ENCODE data around the gene ZAP70. TPM values are rescaled to one million over a fixed set of nuclear protein-coding genes. Genes with fewer than 3 reads are reported as not detected.

The ZAP70 gene
- total and polyA plus RNA-seq, 2 donors (not counting 3 experiments of a cell fraction or from before 2014, with no cell fraction given), result 0.14 TPM; not detected in 1

DNA sequence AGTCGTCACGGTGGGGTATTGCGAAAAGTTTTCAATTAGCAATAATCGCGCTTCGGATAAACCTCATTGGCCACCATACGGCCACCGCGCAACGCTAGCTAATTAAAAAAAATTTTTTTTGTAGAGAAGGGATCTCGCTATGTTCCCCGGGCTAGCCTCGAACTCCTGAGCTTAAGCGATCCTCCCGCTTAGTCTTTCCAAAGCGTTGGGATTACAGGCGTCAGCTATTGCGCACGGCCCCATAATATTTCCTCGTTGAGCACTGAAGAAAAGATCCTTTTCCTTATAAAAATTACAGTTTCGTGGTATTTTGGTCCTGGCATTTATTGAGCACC lies 48.8 kb upstream of the ZAP70 start:
- Histone ChIP-seq H3K4me3 (replicated peaks in 1 of 3; ENCODE audit: insufficient read depth in 1 of 3, low read depth in 1 of 3, low read length in 3 of 3) (peak overlapping the region; percentile 57 to 74 (median 63)), H2AFZ (ENCODE audit: low read depth, low read length) (peak overlapping the region; percentile 71), H3K27me3 (ENCODE audit: control insufficient read depth in 2 of 2, insufficient read depth in 2 of 2, low read length in 2 of 2) (no peaks in the 10 kb centered on the region), H3K4me2 (ENCODE audit: insufficient read depth, low read length) (peak overlapping the region; percentile 75), H3K9me3 (replicated peaks; ENCODE audit: control insufficient read depth, insufficient read depth, low read length) (no peaks in the 10 kb centered on the region), H3K27ac (ENCODE audit: insufficient read depth, low read depth, low read length) (peak overlapping the region; percentile 85), H3K9ac (replicated peaks; ENCODE audit: extremely low read depth, insufficient read depth, low read length) (peak overlapping the region; percentile 95), H3K9me1 (replicated peaks; ENCODE audit: control insufficient read depth, extremely low read depth, insufficient read depth, low read length) (no peaks in the 10 kb centered on the region), H3K36me3 (ENCODE audit: control insufficient read depth in 2 of 2, extremely low read depth in 1 of 2, insufficient read depth in 2 of 2, low read length in 2 of 2) (no peaks in the 10 kb centered on the region), H3K4me1 (ENCODE audit: control insufficient read depth, extremely low read depth, insufficient read depth, low read length) (peaks cover 18% of the 10 kb centered on the region), H3K79me2 (ENCODE audit: control insufficient read depth, insufficient read depth, low read length) (peaks cover 13% of the 10 kb centered on the region), H4K20me1 (replicated peaks; ENCODE audit: control insufficient read depth, extremely low read depth, insufficient read depth, low read length) (no peaks in the 10 kb centered on the region)
- TF ChIP-seq GATA2 (IDR thresholded peaks at IDR 0.05; ENCODE audit: insufficient read depth, insufficient read length, low read depth, low read length) (no peak), POLR2A (IDR thresholded peaks at IDR 0.05; ENCODE audit: low read depth, low read length) (no peak), POLR2AphosphoS5 (IDR thresholded peaks at IDR 0.05; ENCODE audit: insufficient read depth, low read depth, low read length) (no peak), MAX (IDR thresholded peaks at IDR 0.05; ENCODE audit: insufficient read depth, insufficient read length) (no peak), MYC (IDR thresholded peaks at IDR 0.05; ENCODE audit: low read depth, low read length) (no peak)
- CTCF ChIA-PET, result interaction anchor here (0.8 to 6.3 kb wide), 16 partner anchors 9 to 720 kb away, joined by 3 to 126 read pairs (median 4); partner anchors contain the start of gene COX5B
- no peak for DNase-seq (ENCODE audit: low read depth, low spot score)
- dilution Hi-C loops (cut with MboI; ENCODE audit: extremely low pct_ligation_motif_present, low sequenced_read_pairs), result no loop called here
- POLR2A ChIA-PET, result interaction anchor here (0.5 to 3.9 kb wide), 7 partner anchors 12 to 189 kb away, joined by 3 to 38 read pairs (median 4); partner anchors contain the start of gene COX5B
- intact Hi-C loops (cut with micrococcal nuclease), result loop anchor here (1.0 kb wide), 3 partner anchors 18 to 74 kb away; partner anchors contain the start of gene COX5B
- FAIRE-seq, result peak; percentile 59
- BruUV-seq (replicated peaks), result TSS peak; percentile 68

DNA sequence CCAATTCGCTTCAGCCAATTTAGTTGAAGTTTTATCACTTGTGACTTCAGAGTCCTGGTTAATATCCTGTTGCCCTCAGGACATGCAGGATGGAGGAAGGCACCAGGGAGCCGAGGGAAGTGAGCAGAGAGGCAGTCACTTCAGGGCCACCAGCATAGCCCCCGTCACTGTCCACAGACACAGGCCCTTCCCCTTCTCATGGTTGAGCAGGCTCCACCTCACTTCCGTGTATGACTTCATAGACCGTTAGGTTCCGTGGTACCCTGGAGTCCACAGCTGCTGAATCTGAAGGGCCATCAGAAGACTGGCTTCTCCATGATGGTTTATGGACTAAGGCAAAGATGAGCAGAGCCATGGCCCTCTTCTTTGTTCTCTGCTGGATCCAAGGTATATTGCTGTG lies 43.9 kb upstream of the ZAP70 start, which contains the start of gene C2orf92:
Gene C2orf92, plus strand, starts transcription at position 266 of the 400 bp plus-strand sequence. Its CDS starts 76 bp downstream, at position 342.
- DNase-seq (ENCODE audit: low read depth, low spot score), result no peak
- ChIA-PET POLR2A (interaction anchor here (0.6 kb wide), 1 partner anchor 15 kb away, joined by 5 read pairs; no protein-coding TSS in a partner anchor), CTCF (interaction anchor here (1.6 kb wide), 1 partner anchor 28 kb away, joined by 3 read pairs; no protein-coding TSS in a partner anchor)
- Histone ChIP-seq H3K4me1 (ENCODE audit: control insufficient read depth, extremely low read depth, insufficient read depth, low read length) (no peaks in the 10 kb centered on the region), H3K9ac (replicated peaks; ENCODE audit: extremely low read depth, insufficient read depth, low read length) (no peak within 1 kb of the TSS), H3K36me3 (ENCODE audit: control insufficient read depth in 2 of 2, extremely low read depth in 1 of 2, insufficient read depth in 2 of 2, low read length in 2 of 2) (no peaks in the 10 kb centered on the region), H3K27me3 (ENCODE audit: control insufficient read depth in 2 of 2, insufficient read depth in 2 of 2, low read length in 2 of 2) (no peaks in the 10 kb centered on the region), H3K27ac (ENCODE audit: insufficient read depth, low read depth, low read length) (no peak within 1 kb of the TSS), H3K9me3 (replicated peaks; ENCODE audit: control insufficient read depth, insufficient read depth, low read length) (no peaks in the 10 kb centered on the region), H4K20me1 (replicated peaks; ENCODE audit: control insufficient read depth, extremely low read depth, insufficient read depth, low read length) (no peaks in the 10 kb centered on the region), H3K9me1 (replicated peaks; ENCODE audit: control insufficient read depth, extremely low read depth, insufficient read depth, low read length) (no peaks in the 10 kb centered on the region), H3K4me3 (replicated peaks in 1 of 3; ENCODE audit: insufficient read depth in 1 of 3, low read depth in 1 of 3, low read length in 3 of 3) (no peak within 1 kb of the TSS), H2AFZ (ENCODE audit: low read depth, low read length) (no peak within 1 kb of the TSS), H3K4me2 (ENCODE audit: insufficient read depth, low read length) (no peak within 1 kb of the TSS), H3K79me2 (ENCODE audit: control insufficient read depth, insufficient read depth, low read length) (no peaks in the 10 kb centered on the region)
- BruUV-seq (replicated peaks), result no TSS peak
- TF ChIP-seq MAX (IDR thresholded peaks at IDR 0.05; ENCODE audit: insufficient read depth, insufficient read length), result no peak
- no peak for TF ChIP-seq MYC (IDR thresholded peaks at IDR 0.05; ENCODE audit: low read depth, low read length)
- no peak for TF ChIP-seq POLR2A (IDR thresholded peaks at IDR 0.05; ENCODE audit: low read depth, low read length)
- TF ChIP-seq CTCF (IDR thresholded peaks at IDR 0.05; ENCODE audit: extremely low read depth in 1 of 2, insufficient read depth in 1 of 2, low read depth in 1 of 2, low read length in 2 of 2), result no peak
- TF ChIP-seq POLR2AphosphoS5 (IDR thresholded peaks at IDR 0.05; ENCODE audit: insufficient read depth, low read depth, low read length), result no peak
- no peak for TF ChIP-seq FOS (IDR thresholded peaks at IDR 0.05; ENCODE audit: borderline replicate concordance, insufficient read depth, low read length)
- no peak for TF ChIP-seq GATA2 (IDR thresholded peaks at IDR 0.05; ENCODE audit: insufficient read depth, insufficient read length, low read depth, low read length)
- no peak for TF ChIP-seq EZH2 (IDR thresholded peaks at IDR 0.05; ENCODE audit: borderline replicate concordance, low read depth, low read length, severe bottlenecking)
- no peak for TF ChIP-seq JUN (IDR thresholded peaks at IDR 0.05; ENCODE audit: borderline replicate concordance, insufficient read depth, insufficient read length, low read depth)
- dilution Hi-C loops (cut with MboI; ENCODE audit: extremely low pct_ligation_motif_present, low sequenced_read_pairs), result no loop called here
- no peak for FAIRE-seq
- intact Hi-C loops (cut with micrococcal nuclease), result no loop called here
